ENCODE data around the gene SIK2.
A peak's percentile ranks its signal among the peaks of the same experiment; 100 is the strongest.

SIK2 gene

DNA sequence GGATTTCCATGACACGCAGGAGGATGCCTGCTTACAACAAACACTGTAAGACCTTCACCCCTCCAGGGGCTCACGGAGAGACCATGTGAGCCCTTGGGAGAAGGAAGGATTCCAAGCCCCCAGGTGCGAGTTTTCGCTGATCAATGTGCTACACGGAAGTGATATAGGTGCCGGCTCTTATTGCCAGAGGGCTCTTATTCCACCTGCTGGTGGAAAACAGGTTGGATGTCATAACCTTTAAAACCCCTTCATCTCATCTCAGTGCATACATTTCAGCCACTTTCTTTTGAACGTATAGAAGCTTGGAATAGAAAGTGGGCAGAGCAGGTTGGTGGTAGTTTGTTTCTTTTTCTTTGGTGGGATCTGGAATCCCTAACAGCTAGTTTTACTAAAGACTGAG is 35.9 kb upstream of the SIK2 start:
- Histone ChIP-seq H3K4me1 (ENCODE audit: control insufficient read depth, low read depth, low read length) (no peaks in the 10 kb centered on the region), H4K8ac (ENCODE audit: low read depth, low read length) (no peak overlapping the region), H3K4me2 (ENCODE audit: low read length) (no peak overlapping the region), H3K27me3 (ENCODE audit: insufficient read depth, low read length, poor library complexity) (no peaks in the 10 kb centered on the region), H4K5ac (ENCODE audit: low read length) (no peak overlapping the region), H3K18ac (ENCODE audit: low read length) (no peak overlapping the region), H3K23ac (ENCODE audit: low read length) (no peak overlapping the region), H2BK120ac (ENCODE audit: low read depth, low read length) (no peak overlapping the region), H3K79me2 (ENCODE audit: control insufficient read depth, insufficient read depth, low read length) (no peaks in the 10 kb centered on the region), H2BK15ac (replicated peaks; ENCODE audit: low read depth) (no peak overlapping the region), H3K4ac (ENCODE audit: low read depth, low read length) (no peak overlapping the region), H2AK5ac (ENCODE audit: low read length) (no peak overlapping the region), H3K56ac (ENCODE audit: low read length) (no peak overlapping the region), H2BK5ac (ENCODE audit: low read length) (no peak overlapping the region), H3K9ac (ENCODE audit: low read length) (no peak overlapping the region), H3K36me3 (ENCODE audit: control insufficient read depth, insufficient read depth, low read length) (no peaks in the 10 kb centered on the region), H3K79me1 (ENCODE audit: low read length) (no peaks in the 10 kb centered on the region), H3K4me3 (ENCODE audit: low read length) (no peak overlapping the region), H3K27ac (ENCODE audit: low read depth, low read length) (no peak overlapping the region)
- DNase-seq, result peak; percentile 26
- WGBS (ENCODE audit: extremely low coverage, insufficient coverage, low lambda C conversion rate), result no CpG with 5 or more reads among the region's 7 CpGs

DNA sequence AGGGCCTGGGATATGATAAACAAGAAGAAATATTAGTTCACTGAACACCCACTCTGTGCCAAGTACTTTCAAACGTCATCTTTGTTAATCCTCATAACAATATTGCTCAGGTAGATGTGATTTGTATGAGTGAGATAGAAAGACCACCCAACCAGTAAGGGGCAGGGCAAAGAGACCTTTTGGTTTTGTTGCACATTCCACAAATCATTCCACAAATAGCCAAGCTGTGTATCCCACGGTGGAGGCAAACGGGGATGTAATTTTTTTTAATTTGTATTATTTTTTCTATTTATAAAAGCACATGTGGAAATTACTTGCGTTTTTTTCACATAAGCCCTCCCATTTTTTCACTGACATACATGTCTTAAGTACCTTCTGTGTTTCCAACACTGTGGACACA is 32.8 kb upstream of the SIK2 start:
- Histone ChIP-seq H3K4ac (ENCODE audit: low read depth, low read length) (no peak overlapping the region), H2BK120ac (ENCODE audit: low read depth, low read length) (no peak overlapping the region), H3K23ac (ENCODE audit: low read length) (no peak overlapping the region), H3K56ac (ENCODE audit: low read length) (no peak overlapping the region), H3K4me3 (ENCODE audit: low read length) (no peak overlapping the region), H3K36me3 (ENCODE audit: control insufficient read depth, insufficient read depth, low read length) (no peaks in the 10 kb centered on the region), H3K18ac (ENCODE audit: low read length) (no peak overlapping the region), H3K27me3 (ENCODE audit: insufficient read depth, low read length, poor library complexity) (no peaks in the 10 kb centered on the region), H4K5ac (ENCODE audit: low read length) (no peak overlapping the region), H3K9ac (ENCODE audit: low read length) (no peak overlapping the region), H3K4me2 (ENCODE audit: low read length) (no peak overlapping the region), H2AK5ac (ENCODE audit: low read length) (no peak overlapping the region), H2BK15ac (replicated peaks; ENCODE audit: low read depth) (no peak overlapping the region), H3K79me1 (ENCODE audit: low read length) (no peaks in the 10 kb centered on the region), H3K79me2 (ENCODE audit: control insufficient read depth, insufficient read depth, low read length) (no peaks in the 10 kb centered on the region), H3K4me1 (ENCODE audit: control insufficient read depth, low read depth, low read length) (no peaks in the 10 kb centered on the region), H4K8ac (ENCODE audit: low read depth, low read length) (no peak overlapping the region), H2BK5ac (ENCODE audit: low read length) (no peak overlapping the region), H3K27ac (ENCODE audit: low read depth, low read length) (no peak overlapping the region)
- WGBS (ENCODE audit: extremely low coverage, insufficient coverage, low lambda C conversion rate), result no CpG with 5 or more reads among the region's 4 CpGs
- DNase-seq, result no peak

DNA sequence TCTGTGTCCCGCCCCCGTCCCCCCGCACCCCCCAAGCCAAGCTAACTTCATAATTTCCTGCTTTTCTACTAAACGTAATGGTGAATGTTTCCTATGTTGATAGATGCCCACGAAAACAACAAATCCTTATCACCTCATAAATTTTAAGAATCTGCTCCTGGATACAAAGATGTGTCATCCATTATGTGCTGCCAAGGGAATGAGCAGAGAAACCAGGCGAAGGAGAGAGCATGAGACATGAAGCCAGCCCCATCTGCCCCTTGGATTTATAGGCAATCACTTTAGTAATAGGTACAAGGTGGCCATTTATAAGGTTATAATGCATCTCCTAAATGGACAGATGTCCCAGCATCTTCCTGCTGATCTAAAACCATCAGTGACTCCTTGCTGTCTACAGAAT is 31.5 kb upstream of the SIK2 start:
- Histone ChIP-seq H3K18ac (ENCODE audit: low read length) (no peak overlapping the region), H3K27me3 (ENCODE audit: insufficient read depth, low read length, poor library complexity) (no peaks in the 10 kb centered on the region), H2BK15ac (replicated peaks; ENCODE audit: low read depth) (no peak overlapping the region), H3K9ac (ENCODE audit: low read length) (no peak overlapping the region), H4K8ac (ENCODE audit: low read depth, low read length) (no peak overlapping the region), H2BK120ac (ENCODE audit: low read depth, low read length) (no peak overlapping the region), H3K79me1 (ENCODE audit: low read length) (no peaks in the 10 kb centered on the region), H3K4me3 (ENCODE audit: low read length) (no peak overlapping the region), H3K4ac (ENCODE audit: low read depth, low read length) (no peak overlapping the region), H3K27ac (ENCODE audit: low read depth, low read length) (no peak overlapping the region), H3K56ac (ENCODE audit: low read length) (no peak overlapping the region), H3K23ac (ENCODE audit: low read length) (no peak overlapping the region), H3K36me3 (ENCODE audit: control insufficient read depth, insufficient read depth, low read length) (no peaks in the 10 kb centered on the region), H2BK5ac (ENCODE audit: low read length) (no peak overlapping the region), H3K79me2 (ENCODE audit: control insufficient read depth, insufficient read depth, low read length) (no peaks in the 10 kb centered on the region), H2AK5ac (ENCODE audit: low read length) (no peak overlapping the region), H4K5ac (ENCODE audit: low read length) (no peak overlapping the region), H3K4me1 (ENCODE audit: control insufficient read depth, low read depth, low read length) (no peaks in the 10 kb centered on the region), H3K4me2 (ENCODE audit: low read length) (no peak overlapping the region)
- no CpG with 5 or more reads among the region's 6 CpGs for WGBS (ENCODE audit: extremely low coverage, insufficient coverage, low lambda C conversion rate)
- DNase-seq, result no peak

DNA sequence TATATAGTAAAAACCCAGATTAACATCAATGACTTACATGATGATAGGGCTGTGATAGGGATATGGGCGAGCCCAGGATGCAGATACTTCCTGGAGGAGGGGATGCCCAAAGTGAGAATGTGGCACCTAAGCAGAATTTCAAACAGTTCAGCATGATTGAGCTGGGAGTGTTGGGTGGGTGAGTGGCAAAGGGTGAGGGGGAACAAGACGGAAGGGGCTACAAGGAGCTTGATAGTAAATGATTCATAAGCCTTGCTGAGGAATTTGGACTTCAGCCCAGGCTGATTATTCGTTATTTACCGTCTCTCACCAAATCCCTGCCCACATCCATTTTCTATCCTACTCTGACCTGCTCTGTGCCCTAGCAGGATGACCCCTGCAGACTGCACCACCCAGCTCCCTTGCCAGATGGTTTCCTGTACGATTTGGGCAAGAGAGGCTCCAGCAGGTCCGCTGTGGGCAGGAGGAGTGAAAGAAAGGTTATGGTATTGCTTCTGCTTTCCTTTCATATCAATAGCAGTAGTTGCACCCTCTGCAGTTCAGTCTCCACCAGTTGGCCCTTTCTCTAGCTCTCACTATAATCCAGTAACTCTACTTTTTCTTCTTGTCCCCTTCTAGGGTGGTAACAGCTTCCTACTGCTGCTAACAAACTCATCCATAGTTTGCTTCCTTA is 30.3 kb upstream of the SIK2 start:
- Histone ChIP-seq H2BK15ac (replicated peaks; ENCODE audit: low read depth) (no peak overlapping the region), H3K56ac (ENCODE audit: low read length) (no peak overlapping the region), H3K18ac (ENCODE audit: low read length) (no peak overlapping the region), H3K4me3 (ENCODE audit: low read length) (no peak overlapping the region), H4K8ac (ENCODE audit: low read depth, low read length) (no peak overlapping the region), H3K36me3 (ENCODE audit: control insufficient read depth, insufficient read depth, low read length) (no peaks in the 10 kb centered on the region), H3K4ac (ENCODE audit: low read depth, low read length) (no peak overlapping the region), H3K79me1 (ENCODE audit: low read length) (no peaks in the 10 kb centered on the region), H3K79me2 (ENCODE audit: control insufficient read depth, insufficient read depth, low read length) (no peaks in the 10 kb centered on the region), H2AK5ac (ENCODE audit: low read length) (no peak overlapping the region), H3K27ac (ENCODE audit: low read depth, low read length) (no peak overlapping the region), H3K4me1 (ENCODE audit: control insufficient read depth, low read depth, low read length) (no peaks in the 10 kb centered on the region), H4K5ac (ENCODE audit: low read length) (no peak overlapping the region), H2BK5ac (ENCODE audit: low read length) (no peak overlapping the region), H3K4me2 (ENCODE audit: low read length) (no peak overlapping the region), H3K27me3 (ENCODE audit: insufficient read depth, low read length, poor library complexity) (no peaks in the 10 kb centered on the region), H2BK120ac (ENCODE audit: low read depth, low read length) (no peak overlapping the region), H3K9ac (ENCODE audit: low read length) (no peak overlapping the region), H3K23ac (ENCODE audit: low read length) (no peak overlapping the region)
- DNase-seq, result no peak
- no CpG with 5 or more reads among the region's 6 CpGs for WGBS (ENCODE audit: extremely low coverage, insufficient coverage, low lambda C conversion rate)

DNA sequence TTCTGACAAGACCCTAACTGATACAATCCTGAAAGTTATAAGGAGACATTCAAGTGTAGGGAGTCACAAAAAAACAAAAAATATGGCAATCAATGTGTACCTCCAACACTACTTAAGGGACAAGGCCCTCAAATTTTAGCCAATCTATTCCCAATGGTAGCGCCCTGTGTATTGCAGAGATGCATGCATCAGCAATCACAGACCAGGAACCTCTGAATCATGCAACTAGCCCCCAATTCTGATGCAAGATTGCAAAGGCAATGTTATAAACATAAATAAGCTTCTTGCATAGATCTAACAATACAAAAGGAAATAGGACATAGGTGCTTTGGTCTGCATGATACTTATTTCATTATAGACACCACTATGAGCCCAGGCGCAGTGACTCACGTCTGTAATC is 29.7 kb upstream of the SIK2 start:
- no peak overlapping the region for H4K5ac ChIP-seq (ENCODE audit: low read length)
- H3K4me1 ChIP-seq (ENCODE audit: control insufficient read depth, low read depth, low read length), result no peaks in the 10 kb centered on the region
- H3K18ac ChIP-seq (ENCODE audit: low read length), result no peak overlapping the region
- no peaks in the 10 kb centered on the region for H3K36me3 ChIP-seq (ENCODE audit: control insufficient read depth, insufficient read depth, low read length)
- no peak overlapping the region for H2BK5ac ChIP-seq (ENCODE audit: low read length)
- no peaks in the 10 kb centered on the region for H3K79me2 ChIP-seq (ENCODE audit: control insufficient read depth, insufficient read depth, low read length)
- H3K4me2 ChIP-seq (ENCODE audit: low read length), result no peak overlapping the region
- no peak overlapping the region for H4K8ac ChIP-seq (ENCODE audit: low read depth, low read length)
- H3K79me1 ChIP-seq (ENCODE audit: low read length), result no peaks in the 10 kb centered on the region
- H3K9ac ChIP-seq (ENCODE audit: low read length), result no peak overlapping the region
- no peak overlapping the region for H3K56ac ChIP-seq (ENCODE audit: low read length)
- no peak overlapping the region for H2BK15ac ChIP-seq (replicated peaks; ENCODE audit: low read depth)
- no peak overlapping the region for H2BK120ac ChIP-seq (ENCODE audit: low read depth, low read length)
- H3K4ac ChIP-seq (ENCODE audit: low read depth, low read length), result no peak overlapping the region
- no peaks in the 10 kb centered on the region for H3K27me3 ChIP-seq (ENCODE audit: insufficient read depth, low read length, poor library complexity)
- H3K27ac ChIP-seq (ENCODE audit: low read depth, low read length), result no peak overlapping the region
- H3K4me3 ChIP-seq (ENCODE audit: low read length), result no peak overlapping the region
- WGBS (ENCODE audit: extremely low coverage, insufficient coverage, low lambda C conversion rate), result no CpG with 5 or more reads among the region's 3 CpGs
- no peak overlapping the region for H3K23ac ChIP-seq (ENCODE audit: low read length)
- no peak for DNase-seq
- H2AK5ac ChIP-seq (ENCODE audit: low read length), result no peak overlapping the region

DNA sequence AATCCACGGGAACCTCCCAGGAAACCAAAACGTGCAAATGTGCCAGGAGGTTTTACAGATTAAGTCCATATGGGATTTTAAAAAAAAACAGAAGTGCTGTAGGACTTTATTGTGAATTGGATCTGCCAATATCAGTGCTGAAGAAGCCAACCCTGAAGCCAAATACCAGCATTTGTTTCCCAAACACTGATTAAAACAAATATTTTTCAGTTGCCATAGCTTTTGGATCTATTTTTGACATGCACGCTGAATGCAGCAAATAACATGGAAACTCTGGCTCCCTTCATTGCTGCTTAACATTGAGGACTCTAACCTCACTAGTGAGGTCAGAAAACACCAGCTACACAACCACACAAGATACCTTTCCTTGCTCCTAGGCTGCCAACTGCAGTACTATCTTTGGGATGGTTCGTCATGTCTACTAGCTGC is 28.4 kb upstream of the SIK2 start:
- no peak overlapping the region for H4K5ac ChIP-seq (ENCODE audit: low read length)
- no peaks in the 10 kb centered on the region for H3K36me3 ChIP-seq (ENCODE audit: control insufficient read depth, insufficient read depth, low read length)
- no peak overlapping the region for H3K27ac ChIP-seq (ENCODE audit: low read depth, low read length)
- WGBS (ENCODE audit: extremely low coverage, insufficient coverage, low lambda C conversion rate), result no CpG with 5 or more reads among the region's 4 CpGs
- H3K23ac ChIP-seq (ENCODE audit: low read length), result no peak overlapping the region
- H3K79me1 ChIP-seq (ENCODE audit: low read length), result no peaks in the 10 kb centered on the region
- no peak for DNase-seq
- no peak overlapping the region for H3K56ac ChIP-seq (ENCODE audit: low read length)
- H3K18ac ChIP-seq (ENCODE audit: low read length), result no peak overlapping the region
- no peak overlapping the region for H3K9ac ChIP-seq (ENCODE audit: low read length)
- no peaks in the 10 kb centered on the region for H3K4me1 ChIP-seq (ENCODE audit: control insufficient read depth, low read depth, low read length)
- no peak overlapping the region for H2AK5ac ChIP-seq (ENCODE audit: low read length)
- H2BK5ac ChIP-seq (ENCODE audit: low read length), result no peak overlapping the region
- no peaks in the 10 kb centered on the region for H3K79me2 ChIP-seq (ENCODE audit: control insufficient read depth, insufficient read depth, low read length)
- no peak overlapping the region for H2BK120ac ChIP-seq (ENCODE audit: low read depth, low read length)
- H3K4me3 ChIP-seq (ENCODE audit: low read length), result no peak overlapping the region
- H2BK15ac ChIP-seq (replicated peaks; ENCODE audit: low read depth), result no peak overlapping the region
- no peak overlapping the region for H3K4me2 ChIP-seq (ENCODE audit: low read length)
- no peak overlapping the region for H4K8ac ChIP-seq (ENCODE audit: low read depth, low read length)
- no peak overlapping the region for H3K4ac ChIP-seq (ENCODE audit: low read depth, low read length)
- no peaks in the 10 kb centered on the region for H3K27me3 ChIP-seq (ENCODE audit: insufficient read depth, low read length, poor library complexity)

All from mesendoderm (in vitro differentiated cells).